Measurements from ENCODE around the gene TIGD1.
A peak's percentile ranks its signal among the peaks of the same experiment; 100 is the strongest.

The TIGD1 gene

GRCh38 chr2:232568161-232568560 is 17.8 kb upstream of the TIGD1 start:
- Histone ChIP-seq H3K36me3 (ENCODE audit: control insufficient read depth, low read depth, low read length) (peaks cover 73% of the 10 kb centered on the region), H3K9me3 (ENCODE audit: control insufficient read depth, low read depth, low read length) (no peaks in the 10 kb centered on the region)

GRCh38 chr2:232567721-232568120 is 17.4 kb upstream of the TIGD1 start:
- H3K27ac ChIP-seq (ENCODE audit: low read length) = no peak overlapping the region
- peaks cover 69% of the 10 kb centered on the region for H3K36me3 ChIP-seq (ENCODE audit: control insufficient read depth, low read depth, low read length)
- no peak overlapping the region for H3K4me3 ChIP-seq (ENCODE audit: low read length)
- no peaks in the 10 kb centered on the region for H3K4me1 ChIP-seq (ENCODE audit: control insufficient read depth, low read depth, low read length)
- no peaks in the 10 kb centered on the region for H3K9me3 ChIP-seq (ENCODE audit: control insufficient read depth, low read depth, low read length)
- no peaks in the 10 kb centered on the region for H3K27me3 ChIP-seq (ENCODE audit: control insufficient read depth, insufficient read depth, low read length)
- H3K9ac ChIP-seq (ENCODE audit: low read length) = no peak overlapping the region

More at GRCh38 chr2:232568161-232568560, 17.8 kb upstream of the TIGD1 start:
- Histone ChIP-seq H3K27ac (ENCODE audit: low read length) (no peak overlapping the region), H3K27me3 (ENCODE audit: control insufficient read depth, insufficient read depth, low read length) (no peaks in the 10 kb centered on the region), H3K9ac (ENCODE audit: low read length) (no peak overlapping the region), H3K4me3 (ENCODE audit: low read length) (no peak overlapping the region), H3K4me1 (ENCODE audit: control insufficient read depth, low read depth, low read length) (no peaks in the 10 kb centered on the region)

GRCh38 chr2:232563580-232563979 is 13.2 kb upstream of the TIGD1 start:
- no peaks in the 10 kb centered on the region for H3K4me1 ChIP-seq (ENCODE audit: control insufficient read depth, low read depth, low read length)
- no peak overlapping the region for H3K9ac ChIP-seq (ENCODE audit: low read length)
- no peak overlapping the region for H3K4me3 ChIP-seq (ENCODE audit: low read length)
- H3K36me3 ChIP-seq (ENCODE audit: control insufficient read depth, low read depth, low read length) = peaks cover 49% of the 10 kb centered on the region
- H3K9me3 ChIP-seq (ENCODE audit: control insufficient read depth, low read depth, low read length) = no peaks in the 10 kb centered on the region
- no peaks in the 10 kb centered on the region for H3K27me3 ChIP-seq (ENCODE audit: control insufficient read depth, insufficient read depth, low read length)
- H3K27ac ChIP-seq (ENCODE audit: low read length) = no peak overlapping the region

GRCh38 chr2:232562515-232563151 is 12.3 kb upstream of the TIGD1 start:
- Histone ChIP-seq H3K9me3 (ENCODE audit: control insufficient read depth, low read depth, low read length) (no peaks in the 10 kb centered on the region), H3K27me3 (ENCODE audit: control insufficient read depth, insufficient read depth, low read length) (no peaks in the 10 kb centered on the region), H3K36me3 (ENCODE audit: control insufficient read depth, low read depth, low read length) (peaks cover 45% of the 10 kb centered on the region), H3K27ac (ENCODE audit: low read length) (no peak overlapping the region), H3K4me3 (ENCODE audit: low read length) (no peak overlapping the region), H3K4me1 (ENCODE audit: control insufficient read depth, low read depth, low read length) (no peaks in the 10 kb centered on the region), H3K9ac (ENCODE audit: low read length) (no peak overlapping the region)

GRCh38 chr2:232556426-232556825 is 6.1 kb upstream of the TIGD1 start:
- H3K9ac ChIP-seq (ENCODE audit: low read length) = no peak overlapping the region
- no peaks in the 10 kb centered on the region for H3K27me3 ChIP-seq (ENCODE audit: control insufficient read depth, insufficient read depth, low read length)
- H3K4me1 ChIP-seq (ENCODE audit: control insufficient read depth, low read depth, low read length) = peaks cover 4% of the 10 kb centered on the region
- H3K27ac ChIP-seq (ENCODE audit: low read length) = no peak overlapping the region
- H3K9me3 ChIP-seq (ENCODE audit: control insufficient read depth, low read depth, low read length) = no peaks in the 10 kb centered on the region
- H3K4me3 ChIP-seq (ENCODE audit: low read length) = no peak overlapping the region
- peaks cover 48% of the 10 kb centered on the region for H3K36me3 ChIP-seq (ENCODE audit: control insufficient read depth, low read depth, low read length)

- peak overlapping the region; percentile 92 for H3K9ac ChIP-seq (ENCODE audit: low read length)
- no peak overlapping the region for H3K27ac ChIP-seq (ENCODE audit: low read length)
- peaks cover 22% of the 10 kb centered on the region for H3K36me3 ChIP-seq (ENCODE audit: control insufficient read depth, low read depth, low read length)
- H3K27me3 ChIP-seq (ENCODE audit: control insufficient read depth, insufficient read depth, low read length) = no peaks in the 10 kb centered on the region
- H3K4me1 ChIP-seq (ENCODE audit: control insufficient read depth, low read depth, low read length) = peaks cover 5% of the 10 kb centered on the region
- H3K4me3 ChIP-seq (ENCODE audit: low read length) = peak overlapping the region; percentile 88
- H3K9me3 ChIP-seq (ENCODE audit: control insufficient read depth, low read depth, low read length) = peaks cover 3% of the 10 kb centered on the region
Observed at GRCh38 chr2:232551776-232552175, 1.4 kb upstream of the TIGD1 start.

- H3K27ac ChIP-seq (ENCODE audit: low read length) = peak overlapping the region; percentile 77
- peaks cover 20% of the 10 kb centered on the region for H3K36me3 ChIP-seq (ENCODE audit: control insufficient read depth, low read depth, low read length)
- H3K9ac ChIP-seq (ENCODE audit: low read length) = peak overlapping the region; percentile 92
- peaks cover 5% of the 10 kb centered on the region for H3K4me1 ChIP-seq (ENCODE audit: control insufficient read depth, low read depth, low read length)
- peak overlapping the region; percentile 88 for H3K4me3 ChIP-seq (ENCODE audit: low read length)
- peaks cover 3% of the 10 kb centered on the region for H3K9me3 ChIP-seq (ENCODE audit: control insufficient read depth, low read depth, low read length)
- H3K27me3 ChIP-seq (ENCODE audit: control insufficient read depth, insufficient read depth, low read length) = no peaks in the 10 kb centered on the region
Observed at GRCh38 chr2:232551250-232551638, 887 bp upstream of the TIGD1 start.

- Histone ChIP-seq H3K36me3 (ENCODE audit: control insufficient read depth, low read depth, low read length) (peaks cover 17% of the 10 kb centered on the region), H3K9ac (ENCODE audit: low read length) (peak overlapping the region; percentile 92), H3K4me1 (ENCODE audit: control insufficient read depth, low read depth, low read length) (peaks cover 5% of the 10 kb centered on the region), H3K27ac (ENCODE audit: low read length) (peak overlapping the region; percentile 50), H3K27me3 (ENCODE audit: control insufficient read depth, insufficient read depth, low read length) (no peaks in the 10 kb centered on the region), H3K4me3 (ENCODE audit: low read length) (peak overlapping the region; percentile 88), H3K9me3 (ENCODE audit: control insufficient read depth, low read depth, low read length) (peaks cover 3% of the 10 kb centered on the region)
Observed at GRCh38 chr2:232549655-232550353, 553 bp downstream of the TIGD1 start.

- H3K36me3 ChIP-seq (ENCODE audit: control insufficient read depth, low read depth, low read length) = peaks cover 12% of the 10 kb centered on the region
- no peaks in the 10 kb centered on the region for H3K27me3 ChIP-seq (ENCODE audit: control insufficient read depth, insufficient read depth, low read length)
- no peak overlapping the region for H3K9ac ChIP-seq (ENCODE audit: low read length)
- H3K27ac ChIP-seq (ENCODE audit: low read length) = no peak overlapping the region
- peaks cover 5% of the 10 kb centered on the region for H3K4me1 ChIP-seq (ENCODE audit: control insufficient read depth, low read depth, low read length)
- H3K4me3 ChIP-seq (ENCODE audit: low read length) = no peak overlapping the region
- H3K9me3 ChIP-seq (ENCODE audit: control insufficient read depth, low read depth, low read length) = peaks cover 3% of the 10 kb centered on the region
Observed at GRCh38 chr2:232547991-232548390, 2.4 kb downstream of the TIGD1 start.

GRCh38 chr2:232545511-232546375 is 4.6 kb downstream of the TIGD1 start:
- no peak overlapping the region for H3K4me3 ChIP-seq (ENCODE audit: low read length)
- H3K27ac ChIP-seq (ENCODE audit: low read length) = no peak overlapping the region
- no peaks in the 10 kb centered on the region for H3K4me1 ChIP-seq (ENCODE audit: control insufficient read depth, low read depth, low read length)
- H3K9ac ChIP-seq (ENCODE audit: low read length) = no peak overlapping the region
- no peaks in the 10 kb centered on the region for H3K27me3 ChIP-seq (ENCODE audit: control insufficient read depth, insufficient read depth, low read length)
- peaks cover 3% of the 10 kb centered on the region for H3K36me3 ChIP-seq (ENCODE audit: control insufficient read depth, low read depth, low read length)
- H3K9me3 ChIP-seq (ENCODE audit: control insufficient read depth, low read depth, low read length) = peaks cover 3% of the 10 kb centered on the region

GRCh38 chr2:232544674-232545073 is 5.7 kb downstream of the TIGD1 start:
- Histone ChIP-seq H3K9ac (ENCODE audit: low read length) (no peak overlapping the region), H3K36me3 (ENCODE audit: control insufficient read depth, low read depth, low read length) (peaks cover 3% of the 10 kb centered on the region), H3K9me3 (ENCODE audit: control insufficient read depth, low read depth, low read length) (peaks cover 3% of the 10 kb centered on the region), H3K4me1 (ENCODE audit: control insufficient read depth, low read depth, low read length) (peaks cover 2% of the 10 kb centered on the region), H3K4me3 (ENCODE audit: low read length) (no peak overlapping the region), H3K27me3 (ENCODE audit: control insufficient read depth, insufficient read depth, low read length) (no peaks in the 10 kb centered on the region), H3K27ac (ENCODE audit: low read length) (no peak overlapping the region)

Data from iPS-18a (cell line).